ENCODE measurements around the gene CNTFR.

CNTFR gene

DNA sequence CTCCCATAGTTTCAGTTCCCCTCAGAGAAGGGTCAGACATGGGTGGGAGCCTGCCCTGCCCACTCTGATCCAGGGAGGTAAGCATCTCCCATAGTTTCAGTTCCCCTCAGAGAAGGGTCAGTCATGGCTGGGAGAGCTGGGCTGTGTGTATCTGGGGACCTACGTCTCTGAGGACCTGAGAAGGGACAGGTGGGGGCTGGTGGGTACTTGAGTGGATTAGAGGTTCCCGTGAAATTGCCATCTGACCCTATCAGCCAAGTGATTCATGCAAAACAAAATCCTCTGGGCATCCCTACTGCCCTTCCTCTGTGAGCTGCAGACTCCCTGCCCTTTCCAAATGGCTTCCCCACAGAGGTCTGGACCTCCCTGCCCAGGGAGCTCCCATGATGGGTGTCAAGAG is 70.6 kb downstream of the CNTFR start:
- no peaks in the 10 kb centered on the region for H3K9me3 Mint-ChIP-seq
- H3K4me1 Mint-ChIP-seq, result peaks cover 12 to 13% of the 10 kb centered on the region in 2 donors
- H3K36me3 Mint-ChIP-seq, result no peaks in the 10 kb centered on the region
- H3K4me3 Mint-ChIP-seq, result no peak overlapping the region
- no peak overlapping the region for H3K27ac Mint-ChIP-seq
- no peak for DNase-seq
- no peak for ATAC-seq (replicated peaks)
- H3K27me3 Mint-ChIP-seq, result peaks cover 33 to 42% of the 10 kb centered on the region in 2 donors

DNA sequence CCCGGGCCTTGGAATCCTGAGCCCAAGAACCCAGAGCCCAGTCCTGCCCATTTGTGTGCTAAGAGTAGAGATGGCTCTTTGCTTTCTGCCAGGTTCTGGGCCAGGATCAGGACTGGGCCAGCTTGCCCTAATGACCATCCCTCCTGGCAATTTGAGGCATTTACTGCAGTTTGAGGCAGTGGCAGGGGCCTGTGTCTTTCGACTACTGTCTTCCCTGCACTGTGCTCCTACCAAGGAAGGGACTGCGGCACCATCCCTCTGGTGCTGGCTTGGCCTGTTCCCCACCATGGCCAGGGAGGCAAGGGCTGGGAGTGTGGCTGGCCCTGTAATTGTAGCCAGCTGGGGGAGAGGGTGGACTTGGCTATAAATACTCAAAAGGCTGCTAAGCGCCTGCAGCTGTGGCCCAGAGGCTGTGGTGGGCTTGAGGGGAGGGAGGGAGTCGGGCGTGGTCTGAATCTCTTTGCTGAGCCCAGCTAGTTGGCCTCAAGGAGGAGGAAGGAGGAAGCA is 71.4 kb downstream of the CNTFR start:
- no peak for DNase-seq
- Mint-ChIP-seq H3K27me3 (peaks cover 33 to 42% of the 10 kb centered on the region in 2 donors), H3K9me3 (no peaks in the 10 kb centered on the region), H3K4me1 (peaks cover 9 to 13% of the 10 kb centered on the region in 2 donors), H3K27ac (no peak overlapping the region), H3K4me3 (no peak overlapping the region), H3K36me3 (no peaks in the 10 kb centered on the region)
- ATAC-seq (replicated peaks), result no peak

DNA sequence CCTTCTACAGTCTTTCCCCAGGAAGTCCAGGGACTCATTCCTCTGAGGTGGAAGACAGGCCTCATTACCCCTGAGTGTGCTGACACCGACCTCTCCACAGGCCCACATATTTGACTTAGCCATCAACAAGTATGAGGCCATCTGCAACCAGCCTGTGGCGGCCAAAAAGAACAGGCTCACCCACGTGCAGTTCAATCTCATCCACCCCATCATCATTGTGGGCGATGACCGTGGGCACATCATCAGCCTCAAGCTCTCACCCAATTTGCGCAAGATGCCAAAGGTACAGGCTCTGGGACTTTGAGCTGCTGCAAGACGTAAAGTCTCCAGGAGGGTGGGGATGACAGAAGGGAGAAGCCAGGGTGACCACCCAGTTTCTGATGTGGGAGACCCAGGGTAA is 72.3 kb downstream of the CNTFR start:
- ATAC-seq (replicated peaks), result no peak
- no peak overlapping the region for H3K27ac Mint-ChIP-seq
- no peaks in the 10 kb centered on the region for H3K9me3 Mint-ChIP-seq
- H3K27me3 Mint-ChIP-seq, result peaks cover 28 to 36% of the 10 kb centered on the region in 2 donors
- H3K36me3 Mint-ChIP-seq, result no peaks in the 10 kb centered on the region
- no peak overlapping the region for H3K4me3 Mint-ChIP-seq
- H3K4me1 Mint-ChIP-seq, result peaks cover 5 to 7% of the 10 kb centered on the region in 2 donors
- DNase-seq, result no peak

DNA sequence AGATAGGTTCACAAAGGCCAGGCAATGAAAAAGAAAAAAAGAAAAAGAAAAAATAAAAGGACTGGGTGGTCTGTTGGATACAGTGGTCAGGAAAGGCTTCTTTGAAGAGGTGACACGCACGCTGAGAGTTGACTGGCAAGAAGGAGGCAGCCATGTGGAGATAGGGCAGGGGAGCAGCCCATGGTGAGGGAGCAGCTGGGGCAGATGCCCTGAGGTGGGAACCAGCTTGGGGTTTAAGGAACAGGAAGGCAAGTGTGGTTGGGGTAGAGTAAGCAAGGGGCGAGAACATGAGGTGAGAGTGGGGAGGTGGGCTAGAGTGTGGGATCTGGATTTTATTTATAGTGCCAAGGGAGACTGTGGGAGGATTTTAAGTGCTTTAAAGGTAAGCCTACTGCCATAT is 73.6 kb downstream of the CNTFR start:
- H3K4me1 Mint-ChIP-seq, result peaks cover 5 to 6% of the 10 kb centered on the region in 2 donors
- ATAC-seq (replicated peaks) (no peak), DNase-seq (no peak)
- no peak overlapping the region for H3K27ac Mint-ChIP-seq
- H3K36me3 Mint-ChIP-seq, result no peaks in the 10 kb centered on the region
- peaks cover 25 to 26% of the 10 kb centered on the region in 2 donors for H3K27me3 Mint-ChIP-seq
- H3K4me3 Mint-ChIP-seq, result no peak overlapping the region
- no peaks in the 10 kb centered on the region for H3K9me3 Mint-ChIP-seq

- DNase-seq (no peak), ATAC-seq (replicated peaks) (no peak)
- Mint-ChIP-seq H3K4me3 (no peak overlapping the region), H3K27me3 (peaks cover 25 to 26% of the 10 kb centered on the region in 2 donors), H3K4me1 (peaks cover 5 to 6% of the 10 kb centered on the region in 2 donors), H3K36me3 (no peaks in the 10 kb centered on the region), H3K27ac (no peak overlapping the region), H3K9me3 (no peaks in the 10 kb centered on the region)
Observed at GRCh38 chr9:34514816-34515215, 74.7 kb downstream of the CNTFR start.

DNA sequence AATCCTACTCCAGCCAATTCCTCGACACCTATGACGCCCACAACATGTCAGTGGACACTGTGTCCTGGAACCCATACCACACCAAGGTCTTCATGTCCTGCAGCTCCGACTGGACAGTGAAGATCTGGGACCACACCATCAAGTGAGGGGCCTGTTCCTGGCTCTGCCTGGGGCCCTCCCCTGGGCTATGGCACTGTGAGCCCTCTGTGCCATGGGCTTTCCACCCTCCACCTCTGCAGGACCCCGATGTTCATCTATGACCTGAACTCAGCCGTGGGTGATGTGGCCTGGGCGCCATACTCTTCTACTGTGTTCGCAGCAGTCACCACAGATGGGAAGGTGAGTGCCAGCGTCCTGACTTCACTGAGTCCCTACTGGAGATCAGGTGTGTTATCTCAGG is 75.1 kb downstream of the CNTFR start:
- no peak for DNase-seq
- ATAC-seq (replicated peaks), result no peak
- Mint-ChIP-seq H3K27me3 (peaks cover 24 to 29% of the 10 kb centered on the region in 2 donors), H3K27ac (no peak overlapping the region), H3K4me3 (no peak overlapping the region), H3K36me3 (no peaks in the 10 kb centered on the region), H3K9me3 (no peaks in the 10 kb centered on the region), H3K4me1 (peaks cover 5 to 6% of the 10 kb centered on the region in 2 donors)

DNA sequence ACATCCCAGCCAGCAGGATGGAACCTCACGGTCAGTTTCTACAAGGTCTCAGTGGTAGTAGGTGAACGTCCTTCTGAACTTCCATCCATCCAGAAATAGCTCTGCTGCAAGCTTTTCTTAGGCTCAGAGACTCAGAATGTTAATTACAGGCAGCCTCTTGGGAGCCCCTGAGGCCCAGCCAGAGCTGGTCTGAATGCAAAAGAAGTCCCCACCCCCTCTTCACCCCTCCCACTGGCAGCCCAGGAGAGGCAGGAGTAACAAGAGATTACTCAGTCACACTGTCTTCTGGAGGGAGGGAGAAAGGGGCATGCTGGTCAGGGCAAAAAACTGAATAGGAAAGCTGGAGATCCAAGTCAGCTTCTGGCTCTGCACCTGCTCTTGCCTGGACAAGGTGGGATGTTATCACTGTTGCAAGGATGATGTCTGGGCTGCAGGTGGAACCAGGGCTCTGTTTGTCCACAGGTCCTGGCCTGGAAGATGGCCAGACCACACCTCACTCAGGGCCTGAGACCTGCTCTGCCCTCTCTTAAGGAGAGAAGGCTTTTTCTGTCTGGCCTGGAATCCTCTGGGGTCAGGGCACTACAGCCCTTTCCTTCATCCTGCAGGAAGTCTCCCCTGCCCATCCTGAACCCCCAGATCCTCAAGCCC is 75.8 kb downstream of the CNTFR start:
- Mint-ChIP-seq H3K36me3 (no peaks in the 10 kb centered on the region), H3K27me3 (peaks cover 25 to 27% of the 10 kb centered on the region in 2 donors), H3K4me1 (no peaks in the 10 kb centered on the region), H3K27ac (no peak overlapping the region), H3K4me3 (no peak overlapping the region), H3K9me3 (no peaks in the 10 kb centered on the region)
- ATAC-seq (replicated peaks), result peak in 1 of 2 donors; percentile 33
- no peak for DNase-seq

- Mint-ChIP-seq H3K4me3 (no peak overlapping the region), H3K27ac (no peak overlapping the region), H3K4me1 (no peaks in the 10 kb centered on the region), H3K36me3 (no peaks in the 10 kb centered on the region), H3K27me3 (peaks cover 25% of the 10 kb centered on the region in 2 donors), H3K9me3 (no peaks in the 10 kb centered on the region)
- ATAC-seq (replicated peaks) (no peak), DNase-seq (no peak)
Observed at GRCh38 chr9:34512131-34513078, 77.1 kb downstream of the CNTFR start.

DNA sequence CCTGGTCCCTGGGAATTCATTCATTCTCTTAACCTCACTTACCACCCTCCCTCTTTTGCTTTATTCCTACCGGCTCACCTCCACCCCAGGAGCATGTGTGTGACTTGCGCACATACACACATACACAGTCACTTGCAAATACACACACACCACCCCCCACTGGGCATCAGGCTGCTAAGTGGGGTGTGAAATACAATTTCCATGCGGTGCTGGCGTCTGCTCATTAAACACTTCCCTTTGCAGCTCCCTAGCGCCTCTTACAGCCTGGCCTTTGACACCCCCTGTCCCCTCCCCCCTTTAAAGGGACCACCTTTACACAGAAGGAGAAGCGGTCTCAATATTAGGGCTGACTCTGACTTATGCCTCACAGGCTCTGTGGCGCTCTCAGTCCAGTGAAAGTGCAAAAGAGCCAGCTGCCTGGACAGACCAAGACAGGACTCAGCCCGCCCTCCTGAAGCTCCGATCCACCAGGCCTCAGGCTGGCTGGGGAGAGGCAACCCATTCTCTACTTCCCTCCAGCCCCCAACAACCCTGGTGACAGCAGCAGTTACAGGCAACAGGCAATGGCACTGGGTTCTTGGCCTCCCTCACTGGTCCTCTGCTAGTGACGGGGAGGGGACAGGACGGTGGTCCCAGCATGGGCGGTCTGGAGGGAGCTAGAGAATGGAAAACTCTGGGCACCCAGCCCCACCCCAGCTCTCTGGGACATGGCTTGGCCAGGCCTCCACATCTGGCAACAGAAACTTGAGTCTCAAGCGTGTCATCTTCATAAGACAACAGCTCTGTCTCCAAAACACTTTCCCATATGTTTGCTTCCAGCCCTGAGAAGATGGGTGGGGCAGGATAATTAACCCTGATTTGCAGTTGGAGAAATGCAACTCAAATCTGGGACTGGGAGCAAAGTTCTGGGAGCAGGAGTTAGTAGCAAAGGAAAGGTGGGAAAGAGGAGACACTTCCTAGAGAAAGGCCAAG is 78.7 kb downstream of the CNTFR start:
- no peak for ATAC-seq (replicated peaks)
- peaks cover 19 to 20% of the 10 kb centered on the region in 2 donors for H3K27me3 Mint-ChIP-seq
- no peak for DNase-seq
- H3K36me3 Mint-ChIP-seq, result no peaks in the 10 kb centered on the region
- no peak overlapping the region for H3K27ac Mint-ChIP-seq
- no peak overlapping the region for H3K4me3 Mint-ChIP-seq
- no peaks in the 10 kb centered on the region for H3K9me3 Mint-ChIP-seq
- no peaks in the 10 kb centered on the region for H3K4me1 Mint-ChIP-seq

- no peaks in the 10 kb centered on the region for H3K4me1 Mint-ChIP-seq
- H3K4me3 Mint-ChIP-seq, result no peak overlapping the region
- H3K9me3 Mint-ChIP-seq, result no peaks in the 10 kb centered on the region
- ATAC-seq (replicated peaks) (no peak), DNase-seq (no peak)
- H3K36me3 Mint-ChIP-seq, result no peaks in the 10 kb centered on the region
- peaks cover 20 to 21% of the 10 kb centered on the region in 2 donors for H3K27me3 Mint-ChIP-seq
- H3K27ac Mint-ChIP-seq, result no peak overlapping the region
Observed at GRCh38 chr9:34508951-34509350, 80.6 kb downstream of the CNTFR start.

DNA sequence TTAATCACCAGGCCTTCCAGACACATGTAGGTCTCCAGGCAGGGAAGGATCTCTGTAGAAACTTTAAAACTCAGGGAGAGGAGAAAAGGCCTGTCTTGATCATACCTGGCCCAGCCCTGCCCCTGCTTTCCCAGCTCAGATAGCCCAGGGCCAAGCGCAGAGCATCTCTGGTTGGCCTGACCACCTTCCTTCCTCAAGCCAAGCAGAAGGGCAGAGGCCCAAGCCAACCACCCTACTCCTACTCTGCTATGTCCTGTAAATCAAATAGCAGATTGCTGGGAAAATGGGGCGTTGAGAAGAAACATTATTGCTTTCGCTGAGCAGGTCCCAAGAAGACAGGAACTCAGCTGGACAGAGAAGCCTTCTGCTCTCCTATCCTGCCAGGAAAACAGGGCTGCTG is 81.1 kb downstream of the CNTFR start:
- Mint-ChIP-seq H3K27me3 (peaks cover 25% of the 10 kb centered on the region in 2 donors), H3K36me3 (no peaks in the 10 kb centered on the region), H3K4me1 (no peaks in the 10 kb centered on the region), H3K27ac (no peak overlapping the region), H3K4me3 (no peak overlapping the region), H3K9me3 (no peaks in the 10 kb centered on the region)
- DNase-seq (no peak), ATAC-seq (replicated peaks) (no peak)

- H3K4me3 Mint-ChIP-seq, result no peak overlapping the region
- DNase-seq (no peak), ATAC-seq (replicated peaks) (no peak)
- no peak overlapping the region for H3K27ac Mint-ChIP-seq
- no peaks in the 10 kb centered on the region for H3K4me1 Mint-ChIP-seq
- no peaks in the 10 kb centered on the region for H3K9me3 Mint-ChIP-seq
- no peaks in the 10 kb centered on the region for H3K36me3 Mint-ChIP-seq
- H3K27me3 Mint-ChIP-seq, result peaks cover 26% of the 10 kb centered on the region in 2 donors
Observed at GRCh38 chr9:34507966-34508365, 81.6 kb downstream of the CNTFR start.

DNA sequence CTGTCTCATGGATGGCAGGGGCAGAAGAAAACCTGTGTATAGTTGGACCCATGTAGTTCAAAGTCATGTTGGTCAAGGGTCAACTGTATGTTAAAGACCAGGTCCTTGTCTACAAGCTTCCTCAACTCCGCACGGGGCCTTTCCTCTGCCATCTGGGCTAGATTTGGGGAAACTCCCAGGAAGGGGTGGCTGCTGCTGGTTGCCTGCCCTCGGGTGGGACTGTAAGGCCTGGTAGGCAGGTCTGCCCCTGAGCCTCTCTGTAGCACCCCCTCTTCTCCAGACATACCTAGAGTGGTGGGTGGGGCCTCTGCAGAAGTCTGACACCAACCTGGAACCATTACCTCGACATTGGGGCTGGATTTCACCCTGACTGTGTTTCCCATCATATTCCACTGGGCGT is 82.0 kb downstream of the CNTFR start:
- Mint-ChIP-seq H3K36me3 (no peaks in the 10 kb centered on the region), H3K27me3 (peaks cover 26% of the 10 kb centered on the region in 2 donors), H3K4me3 (no peak overlapping the region), H3K4me1 (no peaks in the 10 kb centered on the region), H3K9me3 (no peaks in the 10 kb centered on the region), H3K27ac (no peak overlapping the region)
- ATAC-seq (replicated peaks) (no peak), DNase-seq (no peak)

GRCh38 chr9:34506623-34507022 is 82.9 kb downstream of the CNTFR start:
- ATAC-seq (replicated peaks), result no peak
- H3K4me1 Mint-ChIP-seq, result no peaks in the 10 kb centered on the region
- H3K27me3 Mint-ChIP-seq, result peaks cover 26% of the 10 kb centered on the region in 2 donors
- no peak overlapping the region for H3K27ac Mint-ChIP-seq
- DNase-seq, result no peak
- H3K4me3 Mint-ChIP-seq, result no peak overlapping the region
- no peaks in the 10 kb centered on the region for H3K9me3 Mint-ChIP-seq
- no peaks in the 10 kb centered on the region for H3K36me3 Mint-ChIP-seq

All from stimulated activated naive B cell treated with anti-CD40 and anti-IgM and Interleukin-4, amounts not matched to agents 10 μg/mL and 1 μg/mL and 100 μg/mL, for 72 hours (primary cell).